Lung (tissue), 12 donors: ENCODE results near the gene CCL27. TPM values are rescaled to one million over a fixed set of nuclear protein-coding genes. Genes with fewer than 3 reads are reported as not detected.

Experiments
- ATAC-seq: fragments of 200-7000 bp; cut with Tn5 transposase; one replicate; pipeline ENCODE4 v1.9.1; 2020; ENCODE audit warnings: moderate number of reproducible peaks; ENCODE audit not compliant: insufficient read depth, low FRiP score
- DNase-seq, 3 donors: peaks; one replicate each; pipeline ENCODE4 v3.0.0-alpha.2; 2013 to 2017
- H3K27ac ChIP-seq, 2 donors: one replicate each; pipeline ENCODE4 v1.5.1; 2013; ENCODE audit warnings: mild to moderate bottlenecking in 2 of 2, moderate library complexity in 2 of 2, control low read depth in 1 of 2, inconsistent platforms in 1 of 2, low read depth in 1 of 2, low read length in 1 of 2
- H3K27me3 ChIP-seq, 3 donors: one replicate each; pipeline ENCODE4 v1.5.1; 2013; ENCODE audit warnings: low read length in 2 of 3; ENCODE audit not compliant: control insufficient read depth in 3 of 3, insufficient read depth in 3 of 3
- H3K36me3 ChIP-seq, 4 donors: one replicate each; pipeline ENCODE4 v1.5.1; 2013; ENCODE audit warnings: low read length in 4 of 4, mild to moderate bottlenecking in 1 of 4, moderate library complexity in 1 of 4; ENCODE audit not compliant: control insufficient read depth in 4 of 4, insufficient read depth in 4 of 4
- H3K4me1 ChIP-seq, 5 donors: one replicate each; pipeline ENCODE4 v1.5.1; 2013; ENCODE audit warnings: low read length in 5 of 5, mild to moderate bottlenecking in 2 of 5, moderate library complexity in 1 of 5; ENCODE audit not compliant: control insufficient read depth in 5 of 5, insufficient read depth in 5 of 5
- H3K4me3 ChIP-seq: one replicate; pipeline ENCODE4 v1.5.1; 2013; ENCODE audit warnings: mild to moderate bottlenecking, control low read depth, moderate library complexity
- H3K9ac ChIP-seq, 2 donors: one replicate each; pipeline ENCODE4 v1.5.1; 2013; ENCODE audit warnings: low read length in 2 of 2, control low read depth in 1 of 2; ENCODE audit not compliant: insufficient read depth in 1 of 2
- H3K9me3 ChIP-seq, 4 donors: one replicate each; pipeline ENCODE4 v1.5.1; 2013; ENCODE audit warnings: low read length in 3 of 4, mild to moderate bottlenecking in 1 of 4, moderate library complexity in 1 of 4; ENCODE audit not compliant: control insufficient read depth in 4 of 4, insufficient read depth in 3 of 4
- CTCF ChIP-seq: IDR thresholded peaks from 2 replicates; pipeline ENCODE4 v1.5.1; 2012; ENCODE audit warnings: mild to moderate bottlenecking; ENCODE audit errors: control extremely low read depth, extremely low read depth
- WGBS, 2 donors: extraction: QIAGEN DNeasy Blood & Tissue Kit; methylation state at CpG; one replicate each; pipeline ENCODE4 v1.1.7; 2013; 5-methylcytosine and 5-hydroxymethylcytosine counted together
- polyA plus RNA-seq, 2 donors: library from polyadenylated mRNA; stranded (reverse); fragments of 200-250 nt; gene quantifications; one replicate each; pipeline ENCODE4 v1.2.1, GENCODE V29; 2013
- total RNA-seq, 2 donors: library from RNA; depleted of rRNA in 1 of 2; stranded (reverse); fragments of >200 nt in 1 of 2; gene quantifications; one replicate each; pipeline ENCODE4 v1.2.1, GENCODE V29; 2014 to 2021
- donor health status: control.
- donor health status: control.
- donor health status: Bipolar disorder and iron deficiency.
- donor health status: healthy.
- donor health status: DM: yes; HTN: yes; CAD: no.

Gene CCL27
- total and polyA plus RNA-seq, 4 donors, result 0.05 to 0.55 TPM; not detected in 2

GRCh38 chr9:34709196-34709978 is 46.9 kb upstream of the CCL27 start:
- no peak overlapping the region for H3K4me3 ChIP-seq
- 87 to 94% methylated on average over 9 of the region's 9 CpGs for WGBS, 2 donors
- TF ChIP-seq CTCF, result no peak
- peaks cover 3 to 21% (median 4%) of the 10 kb centered on the region in 5 donors for H3K4me1 ChIP-seq
- no peaks in the 10 kb centered on the region for H3K36me3 ChIP-seq
- H3K9me3 ChIP-seq, result no peaks in the 10 kb centered on the region
- ATAC-seq (no peak), DNase-seq (peak in 1 of 3 donors; percentile 14)
- peaks cover 0 to 2% (median 0%) of the 10 kb centered on the region in 3 donors for H3K27me3 ChIP-seq
- no peak overlapping the region for H3K9ac ChIP-seq
- no peak overlapping the region for H3K27ac ChIP-seq

- TF ChIP-seq CTCF, result no peak
- Histone ChIP-seq H3K9me3 (no peaks in the 10 kb centered on the region), H3K36me3 (no peaks in the 10 kb centered on the region), H3K4me3 (no peak overlapping the region), H3K9ac (no peak overlapping the region), H3K27me3 (no peaks in the 10 kb centered on the region), H3K27ac (no peak overlapping the region), H3K4me1 (peaks cover 0 to 21% (median 4%) of the 10 kb centered on the region in 5 donors)
- WGBS, 2 donors, result 88 to 93% methylated on average over 2 of the region's 2 CpGs
- ATAC-seq (no peak), DNase-seq (peak in 1 of 3 donors; percentile 5)
These were observed 44.7 kb upstream of the CCL27 start for GRCh38 chr9:34707130-34707529.

- H3K4me1 ChIP-seq, result peaks cover 0 to 12% (median 0%) of the 10 kb centered on the region in 5 donors
- 1 to 4% methylated on average over 30 of the region's 30 CpGs for WGBS, 2 donors
- no peaks in the 10 kb centered on the region for H3K36me3 ChIP-seq
- H3K4me3 ChIP-seq, result peak overlapping the region; percentile 57
- H3K9me3 ChIP-seq, result no peaks in the 10 kb centered on the region
- peak; percentile 92 for ATAC-seq
- peak; percentile 84 to 92 (median 87) for DNase-seq
- H3K27ac ChIP-seq, result peak overlapping the region; percentile 46 to 48
- H3K27me3 ChIP-seq, result peaks cover 0 to 18% (median 5%) of the 10 kb centered on the region in 3 donors
- peak overlapping the region in 1 of 2 donors; percentile 62 for H3K9ac ChIP-seq
- peak; percentile 97 for TF ChIP-seq CTCF
These were observed 39.6 kb upstream of the CCL27 start for GRCh38 chr9:34701769-34702736.
